ENCODE data around the gene CLTB.
A peak's percentile ranks its signal among the peaks of the same experiment; 100 is the strongest.

The CLTB gene

GRCh38 chr5:176401281-176402205, 14.8 kb downstream of the CLTB start:
- no peak for DNase-seq

- DNase-seq = no peak
Measured at GRCh38 chr5:176400382-176401156, 15.8 kb downstream of the CLTB start.

GRCh38 chr5:176397736-176398420, 18.5 kb downstream of the CLTB start:
- no peak for DNase-seq

GRCh38 chr5:176396330-176396729, 20.0 kb downstream of the CLTB start:
- DNase-seq = no peak

GRCh38 chr5:176394881-176395675, 21.3 kb downstream of the CLTB start:
- no peak for DNase-seq

GRCh38 chr5:176394096-176394495, 22.2 kb downstream of the CLTB start:
- DNase-seq = no peak

GRCh38 chr5:176392526-176392925, 23.8 kb downstream of the CLTB start:
- DNase-seq = no peak

GRCh38 chr5:176391999-176392398, 24.3 kb downstream of the CLTB start:
- no peak for DNase-seq

GRCh38 chr5:176391479-176391878, 24.9 kb downstream of the CLTB start:
- no peak for DNase-seq

- no peak for DNase-seq
Measured at GRCh38 chr5:176389135-176390123, 26.9 kb downstream of the CLTB start.

GRCh38 chr5:176388444-176389134, 27.8 kb downstream of the CLTB start, which contains the start of the genes HIGD2A and NOP16:
TSS of gene HIGD2A (plus strand) at chr5:176388751. CDS start at chr5:176388820, 69 bp downstream.
TSS of gene NOP16 (minus strand) at chr5:176388598. CDS start at chr5:176388539, 59 bp downstream.
- DNase-seq = peak; percentile 95 to 97

GRCh38 chr5:176388003-176388443, 28.3 kb downstream of the CLTB start:
- DNase-seq = no peak

GRCh38 chr5:176387384-176387925, 28.9 kb downstream of the CLTB start:
- no peak for DNase-seq

- DNase-seq = no peak
Measured at GRCh38 chr5:176386491-176386890, 29.8 kb downstream of the CLTB start.

- no peak for DNase-seq
Measured at GRCh38 chr5:176384991-176385390, 31.3 kb downstream of the CLTB start.

- DNase-seq = no peak
Measured at GRCh38 chr5:176384366-176384930, 31.9 kb downstream of the CLTB start.

GRCh38 chr5:176383961-176384360, 32.4 kb downstream of the CLTB start:
- no peak for DNase-seq

GRCh38 chr5:176383248-176383905, 33.0 kb downstream of the CLTB start:
- no peak for DNase-seq

- no peak for DNase-seq
Measured at GRCh38 chr5:176382721-176383120, 33.6 kb downstream of the CLTB start.
